ENCODE measurements around the gene GATA5.

DNA sequence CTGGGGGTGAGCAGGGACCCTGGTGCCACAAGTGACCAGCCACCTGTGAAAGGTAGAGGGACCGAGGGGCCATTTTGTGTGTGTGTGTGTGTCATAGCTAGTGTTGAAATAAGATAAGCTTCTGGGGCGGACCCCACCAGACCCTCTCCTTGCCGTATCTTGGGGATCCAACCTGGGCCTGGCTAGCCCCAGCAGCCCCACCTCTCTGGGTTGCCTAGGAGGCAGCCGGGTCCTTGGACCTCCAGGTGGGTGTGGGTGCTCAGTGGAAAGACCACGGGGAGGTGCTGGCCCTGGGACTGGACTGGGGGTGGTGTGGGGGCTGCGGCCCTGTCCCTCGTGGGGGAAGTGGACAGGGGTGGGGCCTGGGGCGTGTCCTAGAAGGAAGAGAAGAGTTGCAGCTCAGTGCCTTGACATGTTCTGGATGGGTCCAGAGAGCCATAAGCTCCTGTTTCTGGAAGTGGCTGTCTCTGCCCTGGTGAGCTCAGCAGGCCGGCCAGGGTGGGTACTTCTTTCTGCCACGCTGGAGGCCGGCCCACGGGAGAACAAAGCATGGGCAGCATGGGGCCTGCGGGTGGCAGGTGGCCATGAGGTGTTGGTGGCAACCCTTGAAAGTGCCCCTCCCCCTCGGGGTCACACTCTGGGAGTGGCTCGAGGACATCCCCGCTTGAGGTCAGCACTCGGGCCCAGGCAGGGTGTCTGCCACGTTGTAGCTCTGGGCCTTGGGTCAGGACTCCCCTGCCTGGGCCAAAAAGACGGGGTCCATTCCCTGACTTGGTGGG is 56.9 kb downstream of the GATA5 start:
- TF ChIP-seq, protein P1, sequence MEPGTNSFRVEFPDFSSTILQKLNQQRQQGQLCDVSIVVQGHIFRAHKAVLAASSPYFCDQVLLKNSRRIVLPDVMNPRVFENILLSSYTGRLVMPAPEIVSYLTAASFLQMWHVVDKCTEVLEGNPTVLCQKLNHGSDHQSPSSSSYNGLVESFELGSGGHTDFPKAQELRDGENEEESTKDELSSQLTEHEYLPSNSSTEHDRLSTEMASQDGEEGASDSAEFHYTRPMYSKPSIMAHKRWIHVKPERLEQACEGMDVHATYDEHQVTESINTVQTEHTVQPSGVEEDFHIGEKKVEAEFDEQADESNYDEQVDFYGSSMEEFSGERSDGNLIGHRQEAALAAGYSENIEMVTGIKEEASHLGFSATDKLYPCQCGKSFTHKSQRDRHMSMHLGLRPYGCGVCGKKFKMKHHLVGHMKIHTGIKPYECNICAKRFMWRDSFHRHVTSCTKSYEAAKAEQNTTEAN (CRISPR knock-in tag; IDR thresholded peaks at IDR 0.05), result no peak
- TF ChIP-seq, protein P2, sequence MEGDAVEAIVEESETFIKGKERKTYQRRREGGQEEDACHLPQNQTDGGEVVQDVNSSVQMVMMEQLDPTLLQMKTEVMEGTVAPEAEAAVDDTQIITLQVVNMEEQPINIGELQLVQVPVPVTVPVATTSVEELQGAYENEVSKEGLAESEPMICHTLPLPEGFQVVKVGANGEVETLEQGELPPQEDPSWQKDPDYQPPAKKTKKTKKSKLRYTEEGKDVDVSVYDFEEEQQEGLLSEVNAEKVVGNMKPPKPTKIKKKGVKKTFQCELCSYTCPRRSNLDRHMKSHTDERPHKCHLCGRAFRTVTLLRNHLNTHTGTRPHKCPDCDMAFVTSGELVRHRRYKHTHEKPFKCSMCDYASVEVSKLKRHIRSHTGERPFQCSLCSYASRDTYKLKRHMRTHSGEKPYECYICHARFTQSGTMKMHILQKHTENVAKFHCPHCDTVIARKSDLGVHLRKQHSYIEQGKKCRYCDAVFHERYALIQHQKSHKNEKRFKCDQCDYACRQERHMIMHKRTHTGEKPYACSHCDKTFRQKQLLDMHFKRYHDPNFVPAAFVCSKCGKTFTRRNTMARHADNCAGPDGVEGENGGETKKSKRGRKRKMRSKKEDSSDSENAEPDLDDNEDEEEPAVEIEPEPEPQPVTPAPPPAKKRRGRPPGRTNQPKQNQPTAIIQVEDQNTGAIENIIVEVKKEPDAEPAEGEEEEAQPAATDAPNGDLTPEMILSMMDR (IDR thresholded peaks at IDR 0.05), result no peak
- no peak for TF ChIP-seq CREB1 (CRISPR knock-in tag; IDR thresholded peaks at IDR 0.05)
- TF ChIP-seq, protein P3, sequence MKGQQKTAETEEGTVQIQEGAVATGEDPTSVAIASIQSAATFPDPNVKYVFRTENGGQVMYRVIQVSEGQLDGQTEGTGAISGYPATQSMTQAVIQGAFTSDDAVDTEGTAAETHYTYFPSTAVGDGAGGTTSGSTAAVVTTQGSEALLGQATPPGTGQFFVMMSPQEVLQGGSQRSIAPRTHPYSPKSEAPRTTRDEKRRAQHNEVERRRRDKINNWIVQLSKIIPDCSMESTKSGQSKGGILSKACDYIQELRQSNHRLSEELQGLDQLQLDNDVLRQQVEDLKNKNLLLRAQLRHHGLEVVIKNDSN (CRISPR knock-in tag; IDR thresholded peaks at IDR 0.05), result no peak
- no peak for TF ChIP-seq ELF4 (CRISPR knock-in tag; IDR thresholded peaks at IDR 0.05; ENCODE audit: low read depth)

Data from WTC11 (cell line).